Stimulated activated CD4-positive, alpha-beta T cell treated with anti-CD3 and anti-CD28 coated beads, TNF-alpha, amount 100 ng/mL, for 24 hours (primary cell): Measurements from ENCODE around the gene COPS6.

Experiments used
- DNase-seq, 3 experiments: peaks; one replicate each; pipeline ENCODE4 v3.0.0-alpha.2; 2020; ENCODE audit warnings: low read depth in 3 of 3

Gene COPS6

GRCh38 chr7:100088621-100089457 is at the start of gene COPS6:
COPS6 (plus strand) TSS chr7:100088969; CDS start chr7:100088991, 22 bp downstream.
- peak; percentile 78 to 87 (median 82) for DNase-seq

DNA sequence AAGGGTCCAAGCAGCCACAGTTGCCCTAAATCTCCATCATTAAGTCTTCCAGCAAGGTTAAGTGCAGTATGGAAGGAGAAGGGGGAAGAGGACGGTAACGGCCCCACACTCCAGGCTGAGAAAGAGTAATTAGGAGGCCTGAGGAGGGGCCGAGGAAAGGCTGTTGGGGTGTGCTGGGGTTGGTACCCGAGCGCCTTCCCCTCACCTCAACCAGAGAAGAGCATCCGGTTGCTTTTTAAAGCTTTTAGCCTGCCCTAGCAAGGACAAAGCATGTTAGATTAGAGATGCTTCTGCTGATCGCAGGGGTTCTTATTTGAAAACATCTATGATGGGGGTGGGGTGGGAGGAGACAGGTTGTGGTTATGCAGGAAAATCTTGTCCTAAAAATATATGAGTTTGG is 48.2 kb upstream of the COPS6 start:
- no peak for DNase-seq

DNA sequence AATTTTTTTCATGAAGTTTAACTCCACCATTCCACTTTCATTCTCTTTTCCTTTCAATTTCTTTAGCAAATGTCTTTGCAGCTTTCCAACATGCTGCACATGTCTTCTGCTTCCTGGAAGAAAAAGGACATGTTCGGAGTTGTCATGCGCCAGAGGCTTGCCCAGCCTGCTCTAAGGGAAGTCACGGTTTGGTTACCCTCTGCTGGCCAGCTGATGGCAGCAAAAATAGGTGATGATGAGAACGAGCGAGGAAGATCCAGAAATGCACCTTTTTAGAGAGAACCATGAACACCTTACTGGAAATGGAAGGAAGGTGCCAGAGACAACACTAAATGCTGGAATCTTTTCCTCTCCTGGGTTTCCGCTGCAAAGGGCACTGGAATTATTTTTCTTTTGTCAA is 44.1 kb upstream of the COPS6 start:
- DNase-seq: no peak

- no peak for DNase-seq
Measured at GRCh38 chr7:100048680-100049079, 40.1 kb upstream of the COPS6 start.

DNA sequence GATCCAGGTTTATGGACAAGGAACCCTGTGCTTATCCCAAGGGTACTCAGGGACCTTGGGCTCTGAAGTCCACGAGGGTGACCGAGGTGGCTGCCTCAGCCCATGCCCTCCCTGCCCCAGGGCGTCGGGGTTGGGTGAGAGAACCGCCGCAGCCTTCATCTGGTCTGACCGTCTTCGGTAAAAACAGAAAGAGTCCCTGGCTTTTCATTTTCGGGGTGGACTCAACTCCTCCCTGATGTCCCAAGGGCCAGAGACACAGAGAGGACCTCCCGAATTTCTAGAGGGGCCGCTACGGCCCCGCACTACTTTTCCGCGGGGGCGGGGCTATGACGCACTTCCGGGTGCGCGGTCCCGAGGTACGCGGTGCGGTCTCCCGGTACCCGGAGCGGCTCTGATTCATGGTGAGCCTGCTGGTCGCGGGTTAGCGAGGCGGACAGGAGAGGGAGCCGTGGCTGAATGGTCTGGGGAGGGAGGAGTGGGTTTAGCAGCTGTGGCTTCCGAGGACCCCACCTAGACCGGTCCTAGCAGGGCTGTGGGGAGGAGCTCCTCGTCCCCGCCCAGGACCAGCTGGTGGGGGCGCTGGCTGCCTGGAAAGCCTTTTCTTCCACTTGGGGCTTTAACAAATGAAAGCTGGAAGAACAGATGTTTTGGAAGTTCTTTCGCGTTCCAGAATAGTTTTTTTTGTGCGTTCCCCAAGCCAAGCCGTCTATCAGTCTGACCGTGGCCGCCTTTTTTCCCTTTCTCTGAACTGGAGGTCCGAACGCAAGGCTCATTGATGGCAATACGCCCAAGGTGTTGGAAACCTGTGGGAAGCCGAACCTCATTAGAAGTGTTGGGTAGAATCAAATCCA is 39.1 kb upstream of the COPS6 start, which contains the start of gene ZSCAN21:
ZSCAN21 (plus strand) TSS at position 334 of the 851 bp plus-strand sequence. CDS start 7,233 bp downstream, outside the sequence.
- DNase-seq: peak; percentile 66 to 80 (median 71)

DNA sequence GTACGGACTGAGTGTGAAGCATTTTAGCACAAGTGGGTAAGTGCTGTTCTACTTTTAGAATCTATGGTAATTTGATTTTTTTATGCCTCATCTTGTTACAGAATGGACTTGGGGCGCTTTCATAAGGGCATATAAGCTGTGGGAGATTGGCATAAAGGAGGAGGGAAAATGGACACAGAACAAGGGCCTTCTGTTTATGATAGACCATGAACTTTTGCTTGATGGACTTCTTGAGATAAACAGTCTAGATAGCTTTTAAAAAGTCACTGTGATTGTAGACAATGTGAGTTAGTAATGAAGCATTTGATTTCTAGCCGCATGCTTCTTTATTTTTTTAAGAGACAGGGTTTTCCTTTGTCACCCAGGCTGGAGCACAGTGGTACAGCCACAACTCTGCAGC is 37.2 kb upstream of the COPS6 start:
- no peak for DNase-seq

DNA sequence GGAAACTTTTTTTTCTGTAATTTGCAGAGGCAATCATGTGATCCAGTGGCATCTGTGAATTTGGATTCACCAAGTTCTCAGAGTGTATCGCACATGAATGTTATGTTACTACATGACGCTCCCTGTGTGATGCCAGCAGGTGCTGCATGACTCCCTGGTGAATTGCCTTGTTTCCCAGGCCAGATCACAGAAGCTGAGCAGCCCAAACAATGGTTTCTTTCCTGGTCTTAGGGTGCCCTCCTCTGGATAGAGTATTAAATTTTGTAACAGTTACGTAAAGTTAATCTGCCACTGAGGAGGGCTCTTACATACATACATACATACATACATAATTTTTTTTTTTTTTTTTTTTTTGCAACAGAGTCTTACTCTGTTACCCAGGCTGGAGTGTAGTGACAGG is 35.6 kb upstream of the COPS6 start:
- DNase-seq: no peak

- no peak for DNase-seq
Measured at GRCh38 chr7:100057006-100057405, 31.8 kb upstream of the COPS6 start.

DNA sequence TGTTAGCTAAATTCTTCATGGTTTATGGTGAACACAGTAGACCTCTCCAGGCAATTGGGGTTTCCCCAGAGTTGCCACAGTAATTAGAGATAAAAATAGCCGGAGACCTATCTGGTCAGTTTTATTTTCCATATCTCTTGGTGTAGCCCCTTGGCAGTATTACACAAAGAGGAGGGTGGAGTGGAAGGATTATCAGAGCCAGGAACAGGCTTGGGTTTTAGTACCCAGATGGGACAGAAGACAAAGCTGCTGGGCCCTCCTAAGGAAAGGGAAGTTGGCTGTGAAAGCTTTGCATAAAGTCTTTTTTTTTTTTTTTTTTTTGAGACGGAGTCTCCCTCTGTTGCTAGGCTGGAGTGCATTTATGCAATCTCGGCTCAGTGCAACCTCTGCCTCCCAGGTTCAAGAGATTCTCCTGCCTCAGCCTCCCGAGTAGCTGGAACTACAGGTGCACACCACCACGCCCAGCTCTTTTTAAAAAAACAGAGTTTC is 29.5 kb upstream of the COPS6 start:
- DNase-seq: no peak

DNA sequence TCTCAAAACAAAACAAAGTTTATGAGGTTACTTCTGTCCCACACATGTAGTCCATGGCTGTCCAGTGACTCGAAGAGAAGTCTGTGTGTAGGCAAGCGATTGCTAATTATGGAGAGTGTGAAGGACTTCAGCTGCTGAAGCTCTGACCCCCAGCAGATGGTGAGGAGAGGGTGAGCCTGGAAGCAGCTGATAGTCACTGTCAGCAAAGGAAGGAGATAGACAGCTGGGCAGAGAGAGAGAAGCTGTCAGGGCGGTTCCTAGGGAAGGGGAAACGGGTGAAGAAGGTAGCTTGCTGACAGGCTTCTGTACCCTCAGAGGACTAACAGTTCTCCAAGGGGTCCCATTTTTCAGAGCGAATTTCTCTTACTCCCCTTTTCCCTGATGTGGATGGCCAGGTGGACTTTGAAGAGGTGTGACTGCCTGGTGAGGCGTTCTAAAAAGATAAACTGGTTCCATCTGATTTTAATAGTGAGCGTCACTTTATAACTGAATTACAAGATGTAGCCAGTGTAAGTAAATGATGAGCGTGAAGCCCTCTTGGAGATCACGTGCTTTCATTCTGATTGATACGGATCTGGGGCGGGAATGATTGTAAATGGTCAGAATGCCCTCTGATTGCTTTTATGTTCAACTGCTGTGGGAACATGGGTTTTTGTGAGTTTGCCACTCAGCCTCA is 27.1 kb upstream of the COPS6 start:
- DNase-seq: no peak

- DNase-seq: no peak
Measured at GRCh38 chr7:100063376-100063775, 25.4 kb upstream of the COPS6 start.

DNA sequence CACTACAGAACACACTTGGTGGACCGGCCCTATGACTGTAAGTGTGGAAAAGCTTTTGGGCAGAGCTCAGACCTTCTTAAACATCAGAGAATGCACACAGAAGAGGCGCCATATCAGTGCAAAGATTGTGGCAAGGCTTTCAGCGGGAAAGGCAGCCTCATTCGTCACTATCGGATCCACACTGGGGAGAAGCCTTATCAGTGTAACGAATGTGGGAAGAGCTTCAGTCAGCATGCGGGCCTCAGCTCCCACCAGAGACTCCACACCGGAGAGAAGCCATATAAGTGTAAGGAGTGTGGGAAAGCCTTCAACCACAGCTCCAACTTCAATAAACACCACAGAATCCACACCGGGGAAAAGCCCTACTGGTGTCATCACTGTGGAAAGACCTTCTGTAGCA is 24.6 kb upstream of the COPS6 start:
- DNase-seq: no peak

DNA sequence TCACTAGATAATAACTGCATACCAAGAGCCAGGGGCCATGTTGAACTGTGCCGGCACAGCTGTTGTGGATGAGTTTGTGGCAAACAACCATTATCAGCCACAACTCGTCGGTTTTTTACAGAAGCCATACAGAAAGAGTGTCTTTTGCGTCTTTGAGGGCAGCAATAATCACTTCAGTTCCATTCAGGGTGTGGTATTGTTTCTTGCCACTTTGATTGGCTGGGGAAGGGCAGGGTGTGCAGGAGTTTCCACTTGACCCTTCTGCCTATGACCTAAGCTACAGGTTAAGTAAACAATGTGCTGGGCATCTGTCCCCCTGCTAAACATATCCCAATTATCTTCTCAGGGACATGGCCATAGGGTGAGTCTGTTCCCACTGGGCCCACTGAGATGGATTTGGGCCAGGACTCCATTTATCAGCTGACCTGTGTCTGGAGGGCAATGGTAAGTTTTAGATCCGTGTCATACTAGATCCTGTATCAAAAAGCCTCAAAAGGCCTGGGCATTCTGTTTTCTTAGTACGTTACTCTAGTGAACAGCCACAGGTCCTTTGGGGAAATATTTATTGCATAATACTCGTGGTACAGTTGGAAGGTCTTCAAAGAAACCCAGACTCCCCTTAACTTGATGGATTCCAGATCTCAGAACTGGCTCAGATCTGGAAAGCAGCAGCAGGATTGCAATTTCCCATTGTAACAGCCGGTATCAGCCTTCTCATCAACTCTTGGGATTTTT is 23.1 kb upstream of the COPS6 start:
- no peak for DNase-seq

DNA sequence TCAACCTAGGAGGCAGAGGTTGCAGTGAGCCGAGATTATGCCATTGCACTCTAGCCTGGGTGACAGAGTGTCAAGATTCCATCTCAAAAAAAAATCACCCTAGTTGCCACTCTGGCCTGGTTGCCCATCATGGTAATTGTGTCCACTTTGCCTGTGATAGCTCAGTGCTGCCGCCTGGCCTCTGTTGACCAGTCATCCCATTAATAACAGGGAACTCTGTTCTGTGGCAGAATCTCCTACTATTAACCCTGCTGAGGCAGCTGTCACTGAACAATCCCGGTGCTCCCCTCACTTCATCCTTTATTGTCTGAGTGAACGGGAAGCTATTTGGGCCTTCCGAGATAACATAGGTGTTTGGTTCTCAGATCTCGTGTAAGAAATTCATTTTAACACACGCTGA is 21.8 kb upstream of the COPS6 start:
- DNase-seq: no peak

DNA sequence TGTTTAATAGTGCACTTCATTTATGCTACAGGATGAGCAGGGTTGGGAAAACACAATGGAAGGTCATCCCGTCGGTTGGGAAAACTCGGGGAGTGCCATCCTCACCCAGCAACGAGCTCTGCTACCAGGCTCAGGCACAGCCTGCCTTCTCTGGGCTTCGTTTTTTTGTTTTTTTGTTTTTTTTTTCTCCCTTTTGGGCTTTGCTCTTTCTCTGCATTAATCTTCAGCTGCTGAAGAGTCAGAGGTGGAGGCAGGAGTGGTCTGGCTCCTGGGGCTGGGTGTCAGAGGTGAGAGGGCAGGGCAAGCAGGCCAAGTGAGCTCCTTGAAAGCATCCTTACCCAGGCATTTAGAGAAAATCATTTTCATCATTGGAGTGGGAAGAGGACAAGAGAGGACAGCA is 18.8 kb upstream of the COPS6 start:
- DNase-seq: no peak

DNA sequence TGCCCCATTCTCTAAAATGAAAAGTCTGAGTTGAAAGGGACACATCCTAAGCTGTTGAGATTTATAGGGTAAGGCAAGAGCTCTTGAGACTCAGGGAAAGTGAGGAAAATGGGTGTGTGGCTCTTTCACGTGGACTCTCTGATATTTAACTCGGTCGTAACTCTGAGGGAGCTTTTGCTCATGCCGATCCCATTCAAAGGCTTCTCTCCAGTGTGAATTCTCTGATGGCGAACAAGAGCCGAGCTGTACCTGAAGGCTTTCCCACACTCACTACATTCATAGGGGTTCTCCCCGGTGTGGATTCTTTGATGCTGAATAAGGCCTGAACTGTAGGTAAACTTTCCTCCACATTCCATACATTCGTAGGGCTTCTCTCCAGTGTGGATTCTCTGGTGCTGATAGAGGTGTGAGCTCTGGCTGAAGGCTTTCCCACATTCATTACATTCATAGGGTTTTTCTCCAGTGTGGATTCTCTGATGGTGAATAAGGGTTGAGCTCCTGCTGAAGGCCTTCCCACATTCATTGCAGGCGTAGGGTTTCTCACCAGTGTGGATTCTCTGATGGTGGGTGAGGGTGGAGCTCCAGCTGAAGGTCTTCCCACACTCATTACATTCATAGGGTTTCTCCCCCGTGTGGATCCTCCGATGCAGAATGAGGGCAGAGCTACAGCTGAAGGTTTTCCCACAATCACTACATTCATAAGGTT is 17.6 kb upstream of the COPS6 start:
- DNase-seq: no peak

DNA sequence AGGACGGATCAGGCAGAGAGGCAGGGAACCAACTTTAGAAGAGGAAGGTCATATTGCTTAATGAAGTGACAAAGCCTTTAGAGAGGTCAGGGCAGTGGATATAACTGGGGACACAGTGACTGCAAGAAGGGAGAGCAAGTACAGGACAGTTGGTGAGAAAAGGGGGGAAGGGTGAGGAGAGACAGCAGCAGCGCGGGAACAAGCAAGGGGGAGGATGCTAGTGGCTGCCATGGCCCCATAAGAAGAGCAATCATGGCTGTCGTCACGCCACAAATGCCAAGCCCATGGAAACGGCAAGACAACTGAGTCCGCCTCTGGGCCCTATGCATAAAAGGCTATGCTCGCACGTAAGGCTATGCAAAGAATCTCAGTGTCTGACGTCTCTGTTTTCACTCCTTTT is 16.3 kb upstream of the COPS6 start:
- DNase-seq: no peak

GRCh38 chr7:100074841-100075240 is 13.9 kb upstream of the COPS6 start:
- DNase-seq: no peak

DNA sequence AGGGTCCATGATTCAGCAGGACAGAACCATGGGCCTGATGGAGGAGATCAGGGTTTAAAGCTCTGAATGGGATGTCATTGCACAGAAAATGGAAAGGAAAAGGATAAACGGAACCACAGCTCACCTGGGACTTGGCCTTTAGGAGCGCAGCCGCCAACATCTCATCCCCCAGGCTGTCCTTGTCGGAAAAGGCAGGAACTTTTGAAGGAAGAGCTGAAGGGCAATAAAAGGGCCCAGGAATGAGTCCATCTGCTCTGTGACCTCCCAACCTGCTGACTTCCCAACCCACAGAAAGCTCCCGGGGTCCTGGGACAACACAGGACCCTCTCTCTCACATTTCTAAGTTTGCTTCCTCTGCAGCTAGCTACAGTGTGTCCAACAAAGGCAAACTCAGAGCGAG is 13.4 kb upstream of the COPS6 start:
- no peak for DNase-seq

- DNase-seq: no peak
Measured at GRCh38 chr7:100077205-100077604, 11.6 kb upstream of the COPS6 start.
